Measurements from ENCODE around the gene COX4I2.

DNA sequence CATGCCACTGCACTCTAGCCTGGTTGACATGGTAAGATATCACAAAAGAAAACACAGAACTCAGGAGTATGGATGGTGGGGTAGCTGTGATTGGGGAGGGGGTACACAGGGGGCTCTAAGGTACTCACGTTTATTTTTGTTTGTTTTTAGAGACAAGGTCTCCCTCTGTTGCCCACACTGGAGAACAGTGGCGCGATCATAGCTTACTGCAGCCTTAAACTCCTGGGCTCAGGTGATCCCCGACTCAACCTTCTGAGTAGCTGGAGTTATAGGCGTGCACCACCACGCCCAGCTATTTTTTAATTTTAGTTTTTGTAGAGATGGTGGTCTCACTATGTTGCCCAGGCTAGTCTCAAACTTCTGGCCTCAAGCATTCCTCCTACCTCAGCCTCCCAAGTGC lies 55.7 kb downstream of the COX4I2 start:
- TF ChIP-seq POLR2AphosphoS5 (IDR thresholded peaks at IDR 0.05; ENCODE audit: low read depth), result no peak
- TF ChIP-seq, protein P1, sequence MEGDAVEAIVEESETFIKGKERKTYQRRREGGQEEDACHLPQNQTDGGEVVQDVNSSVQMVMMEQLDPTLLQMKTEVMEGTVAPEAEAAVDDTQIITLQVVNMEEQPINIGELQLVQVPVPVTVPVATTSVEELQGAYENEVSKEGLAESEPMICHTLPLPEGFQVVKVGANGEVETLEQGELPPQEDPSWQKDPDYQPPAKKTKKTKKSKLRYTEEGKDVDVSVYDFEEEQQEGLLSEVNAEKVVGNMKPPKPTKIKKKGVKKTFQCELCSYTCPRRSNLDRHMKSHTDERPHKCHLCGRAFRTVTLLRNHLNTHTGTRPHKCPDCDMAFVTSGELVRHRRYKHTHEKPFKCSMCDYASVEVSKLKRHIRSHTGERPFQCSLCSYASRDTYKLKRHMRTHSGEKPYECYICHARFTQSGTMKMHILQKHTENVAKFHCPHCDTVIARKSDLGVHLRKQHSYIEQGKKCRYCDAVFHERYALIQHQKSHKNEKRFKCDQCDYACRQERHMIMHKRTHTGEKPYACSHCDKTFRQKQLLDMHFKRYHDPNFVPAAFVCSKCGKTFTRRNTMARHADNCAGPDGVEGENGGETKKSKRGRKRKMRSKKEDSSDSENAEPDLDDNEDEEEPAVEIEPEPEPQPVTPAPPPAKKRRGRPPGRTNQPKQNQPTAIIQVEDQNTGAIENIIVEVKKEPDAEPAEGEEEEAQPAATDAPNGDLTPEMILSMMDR (IDR thresholded peaks at IDR 0.05; ENCODE audit: insufficient read depth, low read length), result no peak
- no peak for TF ChIP-seq REST (IDR thresholded peaks at IDR 0.05; ENCODE audit: insufficient replicate concordance, low read depth)
- TF ChIP-seq GABPA (IDR thresholded peaks at IDR 0.05; ENCODE audit: low read depth), result no peak

Data from HL-60 (cell line).